CD14-positive monocyte (primary cell): ENCODE data around the gene KIF4A. TPM values are rescaled to one million over a fixed set of nuclear protein-coding genes. Genes with fewer than 3 reads are reported as not detected.

ENCODE experiments used
- DNase-seq, 3 donors: peaks; one replicate each; pipeline ENCODE4 v3.0.0-alpha.2; 2011 to 2022
- H2AFZ ChIP-seq: 2 replicates; pipeline ENCODE4 v1.6.0; 2012; ENCODE audit warnings: mild to moderate bottlenecking, low read depth, low read length, inconsistent platforms; ENCODE audit not compliant: insufficient read depth, poor library complexity, severe bottlenecking
- H3K27ac ChIP-seq, 2 donors: 1 replicate in 1 of 2; 2 replicates in 1 of 2; pipeline ENCODE4 v1.5.1; 2012 to 2013; ENCODE audit warnings: low read length in 2 of 2, control low read depth in 1 of 2, inconsistent platforms in 1 of 2, low read depth in 1 of 2, mild to moderate bottlenecking in 1 of 2
- H3K27me3 ChIP-seq, 2 donors: one replicate each; pipeline versions ENCODE4 v1.6.0 to v1.6.1; 2011 to 2013; ENCODE audit warnings: low read length in 2 of 2; ENCODE audit not compliant: control insufficient read depth in 2 of 2, insufficient read depth in 2 of 2
- H3K36me3 ChIP-seq, 2 donors: replicated peaks in 1 of 2; 1 replicate in 1 of 2; 2 replicates in 1 of 2; pipeline versions ENCODE4 v1.5.1 to v1.6.1; 2012 to 2013; ENCODE audit warnings: low read length in 2 of 2, control low read depth in 1 of 2, inconsistent platforms in 1 of 2, mild to moderate bottlenecking in 1 of 2; ENCODE audit not compliant: insufficient read depth in 2 of 2, control insufficient read depth in 1 of 2
- H3K4me1 ChIP-seq, 2 donors: 1 replicate in 1 of 2; 2 replicates in 1 of 2; pipeline versions ENCODE4 v1.5.1 to v1.6.1; 2012 to 2013; ENCODE audit warnings: low read length in 2 of 2, control low read depth in 1 of 2, inconsistent platforms in 1 of 2, mild to moderate bottlenecking in 1 of 2, moderate library complexity in 1 of 2; ENCODE audit not compliant: insufficient read depth in 2 of 2, control insufficient read depth in 1 of 2
- H3K4me2 ChIP-seq: replicated peaks from 2 replicates; pipeline ENCODE3; 2012; ENCODE audit warnings: low read length, moderate library complexity, mild to moderate bottlenecking; ENCODE audit not compliant: poor library complexity, severe bottlenecking; ENCODE audit errors: extremely low read depth
- H3K4me3 ChIP-seq, 3 experiments: fragments of 200-600 bp in 1 of 3; sonication (generic) in 1 of 3; replicated peaks in 1 of 3; 1 replicate in 2 of 3; 2 replicates in 1 of 3; pipeline ENCODE4 v1.5.1; 2011 to 2013; ENCODE audit warnings: low read length in 3 of 3, mild to moderate bottlenecking in 3 of 3, control low read depth in 2 of 3, low read depth in 2 of 3, inconsistent platforms in 1 of 3, moderate library complexity in 1 of 3
- H3K79me2 ChIP-seq: 2 replicates; pipeline ENCODE4 v1.6.0; 2012; ENCODE audit warnings: mild to moderate bottlenecking, control low read depth, inconsistent platforms, low read length, moderate library complexity; ENCODE audit not compliant: insufficient read depth
- H3K9ac ChIP-seq: 2 replicates; pipeline ENCODE4 v1.6.0; 2017; ENCODE audit warnings: low read length, mild to moderate bottlenecking; ENCODE audit not compliant: insufficient read depth, poor library complexity, severe bottlenecking
- H3K9me3 ChIP-seq, 2 donors: replicated peaks in 1 of 2; 1 replicate in 1 of 2; 2 replicates in 1 of 2; pipeline versions ENCODE4 v1.5.1 to v1.6.1; 2012 to 2013; ENCODE audit warnings: low read length in 2 of 2, control low read depth in 1 of 2; ENCODE audit not compliant: control insufficient read depth in 1 of 2, insufficient read depth in 1 of 2
- H4K20me1 ChIP-seq: 2 replicates; pipeline ENCODE4 v1.6.0; 2012; ENCODE audit warnings: mild to moderate bottlenecking, low read length, control low read depth, moderate library complexity; ENCODE audit not compliant: insufficient read depth
- H3K27ac Mint-ChIP-seq, 7 donors: one replicate each; pipeline ENCODE4 v1.8.0; 2020; ENCODE audit warnings: mild to moderate bottlenecking in 7 of 7, mixed read lengths in 7 of 7, moderate library complexity in 6 of 7, inconsistent platforms in 2 of 7
- H3K27me3 Mint-ChIP-seq, 3 donors: one replicate each; pipeline ENCODE4 v1.8.0; 2021 to 2022; ENCODE audit warnings: low read depth in 3 of 3, mild to moderate bottlenecking in 3 of 3, mixed read lengths in 3 of 3, moderate library complexity in 3 of 3, inconsistent platforms in 1 of 3
- H3K36me3 Mint-ChIP-seq, 2 donors: one replicate each; pipeline ENCODE4 v1.8.0; 2020; ENCODE audit warnings: mixed read lengths in 2 of 2, inconsistent platforms in 1 of 2, mild to moderate bottlenecking in 1 of 2
- H3K4me1 Mint-ChIP-seq: one replicate; pipeline ENCODE4 v1.8.0; 2020; ENCODE audit warnings: mild to moderate bottlenecking, mixed read lengths
- H3K4me3 Mint-ChIP-seq, 2 donors: one replicate each; pipeline ENCODE4 v1.8.0; 2020; ENCODE audit warnings: mild to moderate bottlenecking in 2 of 2, mixed read lengths in 2 of 2, moderate library complexity in 1 of 2
- H3K9me3 Mint-ChIP-seq, 7 donors: one replicate each; pipeline ENCODE4 v1.8.0; 2020 to 2022; ENCODE audit warnings: mixed read lengths in 7 of 7, mild to moderate bottlenecking in 6 of 7, moderate library complexity in 6 of 7, inconsistent platforms in 2 of 7
- WGBS: methylation state at CpG from one replicate; pipeline ENCODE4 v1.1.5; 2013; ENCODE audit warnings: missing lambda C conversion rate; ENCODE audit not compliant: insufficient coverage; 5-methylcytosine and 5-hydroxymethylcytosine counted together
- intact Hi-C, 2 donors: fragments of 100-400 bp; cut with micrococcal nuclease; formaldehyde crosslinking; loops; one replicate each; pipeline versions ENCODE4 v1.15.0 to v1.15.1; 2023
- polyA plus RNA-seq, 3 donors: library from polyadenylated mRNA; depleted of rRNA in 1 of 3; unstranded in 2 of 3; stranded (reverse) in 1 of 3; fragments of 300-500 nt in 2 of 3; fragments of >200 nt in 1 of 3; fragmentation: Illumina TruSeq in 2 of 3; gene quantifications; 1 replicate in 2 of 3; 2 replicates in 1 of 3; pipeline ENCODE4 v1.2.3, GENCODE V29; 2012 to 2021
- TF ChIP-seq, protein P1 (sequence below): fragments of 200-600 bp; IDR thresholded peaks from one replicate; pipeline ENCODE4 v1.8.0; 2022; ENCODE audit warnings: antibody characterized with exemption, mild to moderate bottlenecking

The KIF4A gene
- polyA plus RNA-seq, 3 donors: 0.03 TPM; not detected in 2

DNA sequence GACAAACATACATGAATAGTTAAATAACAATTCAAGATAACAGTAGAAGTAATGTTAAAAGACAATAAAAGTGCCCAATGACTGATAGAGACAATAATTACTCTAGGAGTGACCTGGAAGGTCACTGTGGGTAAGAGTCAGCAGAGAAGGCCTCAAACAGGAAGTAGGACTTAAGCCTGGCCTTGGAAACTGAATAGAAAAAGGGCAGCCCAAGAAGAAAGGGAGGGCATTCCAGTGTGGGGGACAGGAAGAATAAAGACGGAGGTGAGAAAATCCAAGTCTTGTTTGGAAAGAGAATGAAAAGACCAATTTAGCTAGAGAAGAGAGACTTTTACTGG is 35.9 kb upstream of the KIF4A start:
- H3K27ac ChIP-seq: no peak overlapping the region
- H3K4me1 ChIP-seq: no peaks in the 10 kb centered on the region
- H3K27me3 ChIP-seq: peaks cover 0 to 2% of the 10 kb centered on the region in 2 donors
- H3K27me3 Mint-ChIP-seq: peaks cover 0 to 4% (median 2%) of the 10 kb centered on the region in 3 donors
- H3K4me1 Mint-ChIP-seq: no peaks in the 10 kb centered on the region
- H4K20me1 ChIP-seq: no peaks in the 10 kb centered on the region
- no peak overlapping the region for H3K4me3 Mint-ChIP-seq
- H3K9ac ChIP-seq: no peak overlapping the region
- TF ChIP-seq, protein P1, sequence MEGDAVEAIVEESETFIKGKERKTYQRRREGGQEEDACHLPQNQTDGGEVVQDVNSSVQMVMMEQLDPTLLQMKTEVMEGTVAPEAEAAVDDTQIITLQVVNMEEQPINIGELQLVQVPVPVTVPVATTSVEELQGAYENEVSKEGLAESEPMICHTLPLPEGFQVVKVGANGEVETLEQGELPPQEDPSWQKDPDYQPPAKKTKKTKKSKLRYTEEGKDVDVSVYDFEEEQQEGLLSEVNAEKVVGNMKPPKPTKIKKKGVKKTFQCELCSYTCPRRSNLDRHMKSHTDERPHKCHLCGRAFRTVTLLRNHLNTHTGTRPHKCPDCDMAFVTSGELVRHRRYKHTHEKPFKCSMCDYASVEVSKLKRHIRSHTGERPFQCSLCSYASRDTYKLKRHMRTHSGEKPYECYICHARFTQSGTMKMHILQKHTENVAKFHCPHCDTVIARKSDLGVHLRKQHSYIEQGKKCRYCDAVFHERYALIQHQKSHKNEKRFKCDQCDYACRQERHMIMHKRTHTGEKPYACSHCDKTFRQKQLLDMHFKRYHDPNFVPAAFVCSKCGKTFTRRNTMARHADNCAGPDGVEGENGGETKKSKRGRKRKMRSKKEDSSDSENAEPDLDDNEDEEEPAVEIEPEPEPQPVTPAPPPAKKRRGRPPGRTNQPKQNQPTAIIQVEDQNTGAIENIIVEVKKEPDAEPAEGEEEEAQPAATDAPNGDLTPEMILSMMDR: no peak
- no peak overlapping the region for H3K27ac Mint-ChIP-seq
- H3K36me3 ChIP-seq: no peaks in the 10 kb centered on the region
- no peak for DNase-seq
- peaks cover 0 to 2% (median 0%) of the 10 kb centered on the region in 7 donors for H3K9me3 Mint-ChIP-seq
- H2AFZ ChIP-seq: no peak overlapping the region
- intact Hi-C loops: no loop called here
- no peaks in the 10 kb centered on the region for H3K36me3 Mint-ChIP-seq
- no peak overlapping the region for H3K4me2 ChIP-seq
- no peaks in the 10 kb centered on the region for H3K9me3 ChIP-seq
- no peaks in the 10 kb centered on the region for H3K79me2 ChIP-seq
- WGBS: no CpG with 5 or more reads among the region's 1 CpG
- H3K4me3 ChIP-seq: no peak overlapping the region

GRCh38 chrX:70254909-70255308 is 35.0 kb upstream of the KIF4A start:
- Mint-ChIP-seq H3K4me1 (no peaks in the 10 kb centered on the region), H3K36me3 (no peaks in the 10 kb centered on the region), H3K4me3 (no peak overlapping the region), H3K9me3 (peaks cover 0 to 2% (median 0%) of the 10 kb centered on the region in 7 donors), H3K27ac (no peak overlapping the region), H3K27me3 (peaks cover 0 to 5% (median 2%) of the 10 kb centered on the region in 3 donors)
- H3K9ac ChIP-seq: no peak overlapping the region
- intact Hi-C loops: no loop called here
- no CpG with 5 or more reads among the region's 3 CpGs for WGBS
- no peak overlapping the region for H3K27ac ChIP-seq
- no peak for DNase-seq
- TF ChIP-seq, protein P1: no peak
- H3K4me3 ChIP-seq: no peak overlapping the region
- H3K27me3 ChIP-seq: peaks cover 0 to 2% of the 10 kb centered on the region in 2 donors
- no peak overlapping the region for H3K4me2 ChIP-seq
- no peak overlapping the region for H2AFZ ChIP-seq
- no peaks in the 10 kb centered on the region for H3K79me2 ChIP-seq
- no peaks in the 10 kb centered on the region for H3K36me3 ChIP-seq
- no peaks in the 10 kb centered on the region for H4K20me1 ChIP-seq
- no peaks in the 10 kb centered on the region for H3K9me3 ChIP-seq
- H3K4me1 ChIP-seq: no peaks in the 10 kb centered on the region
